ENCODE results near the gene ADGRL2.
"Not testable (repeated sequence)": the region's sequence is repeated elsewhere in the genome, so short reads cannot be mapped to it uniquely, and the experiment has no call there.

The ADGRL2 gene

GRCh38 chr1:81850495-81850894, 49.8 kb downstream of the ADGRL2 start:
- H3K4me3 Mint-ChIP-seq = no peak overlapping the region
- no peaks in the 10 kb centered on the region for H3K9me3 Mint-ChIP-seq
- peaks cover 37% of the 10 kb centered on the region for H3K4me1 Mint-ChIP-seq
- peaks cover 8% of the 10 kb centered on the region for H3K36me3 Mint-ChIP-seq (ENCODE audit: low read depth)
- peak overlapping the region in 2 of 3 experiments; percentile 7 to 44 for H3K27ac Mint-ChIP-seq
- no peaks in the 10 kb centered on the region for H3K27me3 Mint-ChIP-seq (ENCODE audit: low read depth)
- no peak for TF ChIP-seq CTCF (IDR thresholded peaks at IDR 0.05; ENCODE audit: unreplicated experiment in 3 of 3)

DNA sequence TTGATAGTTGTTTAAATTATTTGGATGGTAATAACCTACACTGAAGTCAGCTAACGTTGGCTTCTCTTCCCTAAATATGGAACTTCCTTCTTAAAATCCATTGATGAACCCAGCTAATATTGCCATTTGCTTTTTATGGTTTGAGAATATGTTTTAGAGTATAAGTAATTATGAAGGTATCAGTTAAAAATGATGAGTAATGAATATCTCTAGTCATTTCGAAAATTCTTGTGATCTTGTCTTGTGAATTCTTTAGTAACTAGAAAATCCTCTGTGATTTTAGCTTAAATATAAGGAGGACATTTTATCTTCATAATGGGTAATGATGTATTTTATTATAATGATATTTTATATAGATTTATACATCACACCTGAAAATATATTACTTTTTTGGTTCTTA, 50.5 kb downstream of the ADGRL2 start:
- peaks cover 8% of the 10 kb centered on the region for H3K36me3 Mint-ChIP-seq (ENCODE audit: low read depth)
- H3K9me3 Mint-ChIP-seq = no peaks in the 10 kb centered on the region
- no peak for TF ChIP-seq CTCF (IDR thresholded peaks at IDR 0.05; ENCODE audit: unreplicated experiment in 3 of 3)
- H3K27ac Mint-ChIP-seq = no peak overlapping the region
- H3K4me3 Mint-ChIP-seq = no peak overlapping the region
- no peaks in the 10 kb centered on the region for H3K27me3 Mint-ChIP-seq (ENCODE audit: low read depth)
- H3K4me1 Mint-ChIP-seq = peaks cover 44% of the 10 kb centered on the region

DNA sequence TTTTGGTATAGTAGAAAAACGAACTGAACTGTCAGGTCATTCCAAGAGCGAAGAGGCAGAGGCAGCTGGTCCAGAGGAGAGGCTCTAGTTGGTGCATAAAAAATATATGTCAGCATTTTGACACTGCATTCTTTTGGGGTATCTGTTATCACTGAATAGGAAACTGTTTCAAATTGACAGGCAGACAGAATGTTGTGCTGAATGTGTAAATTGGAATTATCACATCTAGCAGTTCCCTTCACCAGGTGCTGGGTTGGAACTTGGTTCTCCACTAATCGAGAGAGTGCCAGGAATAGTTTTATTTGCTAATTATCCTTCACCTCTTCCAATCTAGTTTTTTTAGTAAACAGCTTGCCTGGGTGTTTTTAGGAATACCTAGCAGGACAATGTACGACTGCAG, 52.2 kb downstream of the ADGRL2 start:
- TF ChIP-seq CTCF (IDR thresholded peaks at IDR 0.05; ENCODE audit: unreplicated experiment in 3 of 3) = no peak
- H3K4me3 Mint-ChIP-seq = no peak overlapping the region
- H3K4me1 Mint-ChIP-seq = peaks cover 41% of the 10 kb centered on the region
- H3K36me3 Mint-ChIP-seq (ENCODE audit: low read depth) = peaks cover 4% of the 10 kb centered on the region
- H3K9me3 Mint-ChIP-seq = no peaks in the 10 kb centered on the region
- no peak overlapping the region for H3K27ac Mint-ChIP-seq
- H3K27me3 Mint-ChIP-seq (ENCODE audit: low read depth) = no peaks in the 10 kb centered on the region

DNA sequence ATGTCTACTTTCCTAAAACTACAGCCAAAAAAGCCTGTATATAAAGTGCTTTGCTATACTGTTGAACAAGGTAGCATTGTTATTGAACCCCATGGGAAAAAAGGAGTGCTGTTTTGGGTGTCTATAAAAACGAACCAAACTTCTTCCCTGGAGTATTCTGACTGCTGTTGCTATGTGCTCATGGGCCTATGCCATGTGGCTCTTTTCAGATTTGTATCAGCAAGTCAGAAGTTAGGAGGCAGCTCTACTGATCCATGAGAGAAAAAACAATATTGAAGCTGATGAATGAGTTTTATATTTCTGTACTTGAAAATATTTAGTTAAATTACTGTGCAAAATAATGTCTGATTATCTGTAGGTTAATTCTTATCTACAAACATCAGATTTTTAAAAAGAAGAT, 66.5 kb downstream of the ADGRL2 start:
- Mint-ChIP-seq H3K27me3 (ENCODE audit: low read depth) (no peaks in the 10 kb centered on the region), H3K4me3 (no peak overlapping the region), H3K9me3 (peaks cover 9% of the 10 kb centered on the region), H3K27ac (peak overlapping the region in 2 of 3 experiments; percentile 29 to 45), H3K36me3 (ENCODE audit: low read depth) (peaks cover 41% of the 10 kb centered on the region), H3K4me1 (peaks cover 33% of the 10 kb centered on the region)
- TF ChIP-seq CTCF (IDR thresholded peaks at IDR 0.05; ENCODE audit: unreplicated experiment in 3 of 3) = no peak

- no peak for TF ChIP-seq CTCF (IDR thresholded peaks at IDR 0.05; ENCODE audit: unreplicated experiment in 3 of 3)
Measured at GRCh38 chr1:81869307-81869706, 68.6 kb downstream of the ADGRL2 start.

GRCh38 chr1:81871091-81871490, 70.4 kb downstream of the ADGRL2 start:
- H3K27me3 Mint-ChIP-seq (ENCODE audit: low read depth); H3K27ac Mint-ChIP-seq; H3K9me3 Mint-ChIP-seq; H3K4me3 Mint-ChIP-seq: not testable (repeated sequence)
- Mint-ChIP-seq H3K4me1 (peaks cover 48% of the 10 kb centered on the region), H3K36me3 (ENCODE audit: low read depth) (peaks cover 29% of the 10 kb centered on the region)

More at GRCh38 chr1:81869307-81869706, 68.6 kb downstream of the ADGRL2 start:
- peaks cover 29% of the 10 kb centered on the region for H3K36me3 Mint-ChIP-seq (ENCODE audit: low read depth)
- no peak overlapping the region for H3K4me3 Mint-ChIP-seq
- H3K9me3 Mint-ChIP-seq = peaks cover 10% of the 10 kb centered on the region
- H3K27ac Mint-ChIP-seq = no peak overlapping the region
- H3K4me1 Mint-ChIP-seq = peaks cover 43% of the 10 kb centered on the region
- H3K27me3 Mint-ChIP-seq (ENCODE audit: low read depth) = no peaks in the 10 kb centered on the region
